ENCODE measurements around the gene ANXA6.

GRCh38 chr5:151095341-151096000 lies 62.1 kb downstream of the ANXA6 start:
- TF ChIP-seq CTCF (conservative IDR thresholded peaks at IDR 0.05; ENCODE audit: low read length) (no peak), EZH2phosphoT487 (IDR thresholded peaks at IDR 0.05; ENCODE audit: borderline replicate concordance, low read depth, low read length) (no peak)

Data from OCI-LY7 (cell line).